Ishikawa (cell line): ENCODE results near the gene AGAP3.

Source experiments
- CEBPB ChIP-seq: IDR thresholded peaks from 2 replicates; pipeline ENCODE4 v1.6.1; 2012
- CREB1 ChIP-seq: IDR thresholded peaks from 2 replicates; pipeline ENCODE4 v1.6.1; 2012; ENCODE audit warnings: low read depth
- EGR1 ChIP-seq: IDR thresholded peaks from 2 replicates; pipeline ENCODE4 v1.6.1; 2012
- EP300 ChIP-seq: IDR thresholded peaks from 2 replicates; pipeline ENCODE4 v1.6.1; 2012; ENCODE audit warnings: borderline replicate concordance
- FOXM1 ChIP-seq: IDR thresholded peaks from 2 replicates; pipeline ENCODE4 v1.6.1; 2012; ENCODE audit warnings: low read depth, borderline replicate concordance
- NFIC ChIP-seq: IDR thresholded peaks from 2 replicates; pipeline ENCODE4 v1.6.1; 2012
- RAD21 ChIP-seq: IDR thresholded peaks from 2 replicates; pipeline ENCODE4 v1.6.1; 2012; ENCODE audit warnings: low read depth
- TAF1 ChIP-seq: IDR thresholded peaks from 2 replicates; pipeline ENCODE4 v1.6.1; 2012; ENCODE audit warnings: low read depth, mild to moderate bottlenecking
- TCF12 ChIP-seq: IDR thresholded peaks from 2 replicates; pipeline ENCODE4 v1.6.1; 2012; ENCODE audit warnings: low read depth
- TEAD4 ChIP-seq: IDR thresholded peaks from 2 replicates; pipeline ENCODE4 v1.6.1; 2012
- USF1 ChIP-seq: IDR thresholded peaks from 2 replicates; pipeline ENCODE4 v1.6.1; 2012
- YY1 ChIP-seq: IDR thresholded peaks from 2 replicates; pipeline ENCODE4 v1.6.1; 2012; ENCODE audit warnings: low read depth
- ZBTB7A ChIP-seq: IDR thresholded peaks from 2 replicates; pipeline ENCODE4 v1.6.1; 2012; ENCODE audit warnings: low read depth
- TF ChIP-seq, protein P1 (sequence below): IDR thresholded peaks from 2 replicates; pipeline ENCODE4 v1.6.1; 2012; ENCODE audit warnings: low read depth, mild to moderate bottlenecking
- TF ChIP-seq, protein P2 (sequence below): IDR thresholded peaks from 2 replicates; pipeline ENCODE4 v1.6.1; 2012

Gene AGAP3

DNA sequence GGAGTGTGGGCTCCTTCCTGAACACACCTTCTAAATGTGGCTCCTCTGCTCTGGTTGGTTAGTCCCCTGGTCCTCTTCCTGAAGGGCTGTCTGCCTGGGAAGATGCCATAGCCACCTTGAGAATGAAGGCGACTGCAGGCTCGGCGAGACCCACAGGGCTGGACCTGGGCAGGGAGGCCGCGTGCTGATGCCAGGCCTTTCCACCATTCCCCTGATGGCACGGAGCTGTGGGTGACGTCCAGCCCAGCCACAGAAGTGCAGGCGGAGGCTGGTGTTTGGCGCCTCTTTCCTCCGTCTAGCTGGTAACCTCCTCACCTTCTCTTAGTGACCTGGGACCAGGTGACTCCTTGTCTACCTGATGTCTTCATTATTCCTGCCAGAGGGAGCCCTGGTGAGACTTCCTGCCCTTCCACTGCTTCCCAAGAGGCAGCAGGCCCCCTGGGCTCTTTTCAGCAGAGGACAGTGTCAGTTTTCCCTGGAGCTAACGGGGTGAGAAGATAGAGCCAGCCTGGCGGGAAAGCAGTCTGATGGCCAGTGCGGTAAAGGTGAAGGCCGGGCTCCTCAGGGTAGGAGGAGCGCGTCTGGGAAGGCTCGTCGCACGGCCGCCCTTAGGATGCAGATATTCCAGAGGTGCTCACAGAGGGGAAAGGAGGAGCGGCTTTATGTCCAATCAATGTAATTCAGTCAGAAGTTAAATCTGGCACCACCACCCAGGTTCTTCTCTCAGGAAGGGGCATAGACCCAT lies 46.4 kb downstream of the AGAP3 start:
- no peak for TF ChIP-seq CEBPB
- TF ChIP-seq YY1 = no peak
- TF ChIP-seq, protein P1, sequence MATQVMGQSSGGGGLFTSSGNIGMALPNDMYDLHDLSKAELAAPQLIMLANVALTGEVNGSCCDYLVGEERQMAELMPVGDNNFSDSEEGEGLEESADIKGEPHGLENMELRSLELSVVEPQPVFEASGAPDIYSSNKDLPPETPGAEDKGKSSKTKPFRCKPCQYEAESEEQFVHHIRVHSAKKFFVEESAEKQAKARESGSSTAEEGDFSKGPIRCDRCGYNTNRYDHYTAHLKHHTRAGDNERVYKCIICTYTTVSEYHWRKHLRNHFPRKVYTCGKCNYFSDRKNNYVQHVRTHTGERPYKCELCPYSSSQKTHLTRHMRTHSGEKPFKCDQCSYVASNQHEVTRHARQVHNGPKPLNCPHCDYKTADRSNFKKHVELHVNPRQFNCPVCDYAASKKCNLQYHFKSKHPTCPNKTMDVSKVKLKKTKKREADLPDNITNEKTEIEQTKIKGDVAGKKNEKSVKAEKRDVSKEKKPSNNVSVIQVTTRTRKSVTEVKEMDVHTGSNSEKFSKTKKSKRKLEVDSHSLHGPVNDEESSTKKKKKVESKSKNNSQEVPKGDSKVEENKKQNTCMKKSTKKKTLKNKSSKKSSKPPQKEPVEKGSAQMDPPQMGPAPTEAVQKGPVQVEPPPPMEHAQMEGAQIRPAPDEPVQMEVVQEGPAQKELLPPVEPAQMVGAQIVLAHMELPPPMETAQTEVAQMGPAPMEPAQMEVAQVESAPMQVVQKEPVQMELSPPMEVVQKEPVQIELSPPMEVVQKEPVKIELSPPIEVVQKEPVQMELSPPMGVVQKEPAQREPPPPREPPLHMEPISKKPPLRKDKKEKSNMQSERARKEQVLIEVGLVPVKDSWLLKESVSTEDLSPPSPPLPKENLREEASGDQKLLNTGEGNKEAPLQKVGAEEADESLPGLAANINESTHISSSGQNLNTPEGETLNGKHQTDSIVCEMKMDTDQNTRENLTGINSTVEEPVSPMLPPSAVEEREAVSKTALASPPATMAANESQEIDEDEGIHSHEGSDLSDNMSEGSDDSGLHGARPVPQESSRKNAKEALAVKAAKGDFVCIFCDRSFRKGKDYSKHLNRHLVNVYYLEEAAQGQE = no peak
- TF ChIP-seq TAF1 = no peak
- no peak for TF ChIP-seq TEAD4

- TF ChIP-seq NFIC (no peak), TCF12 (no peak), EP300 (no peak), CREB1 (no peak), ZBTB7A (no peak)
- TF ChIP-seq, protein P2, sequence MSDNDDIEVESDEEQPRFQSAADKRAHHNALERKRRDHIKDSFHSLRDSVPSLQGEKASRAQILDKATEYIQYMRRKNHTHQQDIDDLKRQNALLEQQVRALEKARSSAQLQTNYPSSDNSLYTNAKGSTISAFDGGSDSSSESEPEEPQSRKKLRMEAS = no peak
Observed at GRCh38 chr7:151133266-151133985, 47.2 kb downstream of the AGAP3 start.

- no peak for TF ChIP-seq FOXM1
- no peak for TF ChIP-seq TEAD4
- no peak for TF ChIP-seq NFIC
- no peak for TF ChIP-seq CEBPB
- TF ChIP-seq, protein P2 = no peak
- TF ChIP-seq EP300 = no peak
- TF ChIP-seq CREB1 = no peak
- TF ChIP-seq TCF12 = no peak
- no peak for TF ChIP-seq EGR1
- TF ChIP-seq RAD21 = no peak
- no peak for TF ChIP-seq YY1
Observed at GRCh38 chr7:151133986-151134742, 47.9 kb downstream of the AGAP3 start.

DNA sequence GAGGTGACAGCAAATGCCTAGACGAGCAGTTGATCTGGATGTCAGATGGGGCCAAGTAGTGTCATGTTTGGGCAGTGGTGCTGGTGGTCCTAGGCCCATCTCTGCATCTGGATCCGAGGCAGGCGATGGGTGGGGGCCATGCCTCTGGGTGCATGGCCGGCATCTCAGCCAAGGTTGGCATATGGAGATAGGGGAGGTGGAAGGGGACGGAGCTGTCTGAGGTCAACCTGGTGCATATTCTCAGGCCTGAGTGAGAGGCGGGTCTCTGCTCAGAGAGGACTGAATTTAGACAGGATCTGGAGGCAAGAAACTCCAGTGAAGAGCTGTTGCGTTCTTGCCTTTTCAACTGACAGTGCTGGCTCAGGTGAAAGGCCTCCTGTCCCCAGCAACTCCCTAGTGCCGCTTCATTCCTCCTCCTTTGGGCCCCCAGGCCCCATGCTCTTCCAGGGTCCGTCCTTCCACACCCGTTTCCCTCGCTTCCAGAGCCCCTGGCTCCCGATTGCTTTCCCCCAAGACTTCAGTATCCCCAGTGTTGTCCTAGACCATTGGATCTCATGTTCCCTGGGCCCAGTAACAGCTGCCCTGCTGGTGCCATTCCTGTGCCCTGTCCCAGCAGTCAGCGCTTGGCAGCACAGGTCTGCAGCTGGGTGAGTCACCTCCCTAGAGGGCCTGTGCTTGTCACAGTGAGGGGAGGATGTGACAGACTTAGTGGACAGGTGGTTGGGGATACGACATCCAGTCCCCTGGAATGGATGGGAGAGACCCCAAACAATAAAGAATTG lies 48.7 kb downstream of the AGAP3 start:
- no peak for TF ChIP-seq TCF12
- TF ChIP-seq NFIC = no peak
- TF ChIP-seq YY1 = no peak

- TF ChIP-seq CREB1 (no peak), YY1 (no peak), NFIC (no peak), CEBPB (no peak), EGR1 (no peak), TAF1 (no peak), RAD21 (no peak), USF1 (no peak), TCF12 (no peak), FOXM1 (no peak), TEAD4 (no peak), ZBTB7A (no peak), EP300 (no peak)
- TF ChIP-seq, protein P1 = no peak
- TF ChIP-seq, protein P2 = no peak
Observed at GRCh38 chr7:151135525-151135845, 49.2 kb downstream of the AGAP3 start.
